Mesenchymal stem cell (in vitro differentiated cells and primary cell): ENCODE results near the gene KPNB1.

Experiments
- DNase-seq: peaks from one replicate; pipeline ENCODE4 v3.0.0-alpha.2; 2013
- H2AFZ ChIP-seq: one replicate; pipeline ENCODE4 v1.6.1; 2013; ENCODE audit warnings: low read depth, mild to moderate bottlenecking, control low read depth, inconsistent platforms, low read length, moderate library complexity
- H2AK5ac ChIP-seq: 2 replicates; pipeline ENCODE4 v1.6.1; 2013; ENCODE audit warnings: low read length, moderate library complexity, mild to moderate bottlenecking, inconsistent platforms; ENCODE audit not compliant: severe bottlenecking
- H2BK120ac ChIP-seq: one replicate; pipeline ENCODE4 v1.6.1; 2013; ENCODE audit warnings: low read depth, mild to moderate bottlenecking, inconsistent platforms, low read length, moderate library complexity
- H2BK12ac ChIP-seq, 2 experiments: one replicate each; pipeline ENCODE4 v1.6.1; 2013; ENCODE audit warnings: inconsistent platforms in 2 of 2, low read length in 2 of 2, mild to moderate bottlenecking in 2 of 2, moderate library complexity in 2 of 2, control low read depth in 1 of 2
- H2BK15ac ChIP-seq: one replicate; pipeline ENCODE4 v1.6.1; 2013; ENCODE audit warnings: mild to moderate bottlenecking, low read depth, inconsistent platforms; ENCODE audit not compliant: poor library complexity, severe bottlenecking
- H2BK5ac ChIP-seq: 2 replicates; pipeline ENCODE4 v1.6.1; 2013; ENCODE audit warnings: low read depth, mild to moderate bottlenecking, low read length, control low read depth, inconsistent platforms; ENCODE audit not compliant: poor library complexity, severe bottlenecking
- H3K14ac ChIP-seq, 2 experiments: one replicate each; pipeline ENCODE4 v1.6.1; 2013; ENCODE audit warnings: inconsistent platforms in 2 of 2, low read length in 2 of 2, control low read depth in 1 of 2, mild to moderate bottlenecking in 1 of 2, moderate library complexity in 1 of 2
- H3K18ac ChIP-seq, 2 experiments: one replicate each; pipeline ENCODE4 v1.6.1; 2013; ENCODE audit warnings: inconsistent platforms in 2 of 2, low read length in 2 of 2, control low read depth in 1 of 2, low read depth in 1 of 2, mild to moderate bottlenecking in 1 of 2
- H3K23ac ChIP-seq, 2 experiments: one replicate each; pipeline ENCODE4 v1.6.1; 2013; ENCODE audit warnings: inconsistent platforms in 2 of 2, low read length in 2 of 2, mild to moderate bottlenecking in 2 of 2, moderate library complexity in 2 of 2, control low read depth in 1 of 2
- H3K27ac ChIP-seq: 2 replicates; pipeline ENCODE4 v1.5.1; 2013; ENCODE audit warnings: mild to moderate bottlenecking, moderate library complexity, low read length, control low read depth, inconsistent platforms; ENCODE audit not compliant: poor library complexity, severe bottlenecking
- H3K27me3 ChIP-seq, 2 experiments: 2 replicates each; pipeline versions ENCODE4 v1.6.1 to v1.7.0; 2013; ENCODE audit warnings: low read length in 2 of 2, mild to moderate bottlenecking in 2 of 2, moderate library complexity in 2 of 2, control low read depth in 1 of 2, inconsistent platforms in 1 of 2; ENCODE audit not compliant: control insufficient read depth in 1 of 2, insufficient read depth in 1 of 2
- H3K36me3 ChIP-seq, 2 experiments: 2 replicates each; pipeline versions ENCODE4 v1.6.1 to v1.7.0; 2013; ENCODE audit warnings: low read length in 2 of 2, control low read depth in 1 of 2, inconsistent platforms in 1 of 2, low read depth in 1 of 2, mild to moderate bottlenecking in 1 of 2; ENCODE audit not compliant: insufficient read depth in 2 of 2, control insufficient read depth in 1 of 2
- H3K4ac ChIP-seq, 2 experiments: one replicate each; pipeline ENCODE4 v1.6.1; 2013; ENCODE audit warnings: inconsistent platforms in 2 of 2, low read length in 2 of 2, mild to moderate bottlenecking in 2 of 2, moderate library complexity in 2 of 2, control low read depth in 1 of 2, low read depth in 1 of 2
- H3K4me1 ChIP-seq: 2 replicates; pipeline ENCODE4 v1.6.1; 2013; ENCODE audit warnings: low read depth, low read length, control low read depth; ENCODE audit not compliant: control insufficient read depth, insufficient read depth
- H3K4me2 ChIP-seq: 2 replicates; pipeline ENCODE4 v1.6.1; 2013; ENCODE audit warnings: low read length, mild to moderate bottlenecking, inconsistent platforms; ENCODE audit not compliant: poor library complexity, severe bottlenecking
- H3K4me3 ChIP-seq, 2 experiments: 2 replicates each; pipeline versions ENCODE4 v1.5.1 to v1.7.0; 2013; ENCODE audit warnings: low read length in 2 of 2, mild to moderate bottlenecking in 2 of 2, control low read depth in 1 of 2, low read depth in 1 of 2; ENCODE audit not compliant: insufficient read depth in 1 of 2
- H3K79me1 ChIP-seq: replicated peaks from 2 replicates; pipeline ENCODE4 v1.6.1; 2013; ENCODE audit warnings: mild to moderate bottlenecking, control low read depth, low read length, inconsistent platforms; ENCODE audit not compliant: poor library complexity, severe bottlenecking
- H3K9ac ChIP-seq: 2 replicates; pipeline ENCODE4 v1.7.0; 2013; ENCODE audit warnings: mild to moderate bottlenecking, low read length, moderate library complexity
- H3K9me3 ChIP-seq: 2 replicates; pipeline ENCODE4 v1.7.0; 2013; ENCODE audit warnings: mild to moderate bottlenecking, low read length; ENCODE audit not compliant: control insufficient read depth
- H4K8ac ChIP-seq: one replicate; pipeline ENCODE4 v1.6.1; 2013; ENCODE audit warnings: inconsistent platforms, mild to moderate bottlenecking, low read length, moderate library complexity
- H4K91ac ChIP-seq: one replicate; pipeline ENCODE4 v1.6.1; 2013; ENCODE audit warnings: mild to moderate bottlenecking, low read length, inconsistent platforms
- WGBS: methylation state at CpG from one replicate; pipeline ENCODE4 v1.1.7; 2013; ENCODE audit warnings: mixed read lengths; 5-methylcytosine and 5-hydroxymethylcytosine counted together

The KPNB1 gene

DNA sequence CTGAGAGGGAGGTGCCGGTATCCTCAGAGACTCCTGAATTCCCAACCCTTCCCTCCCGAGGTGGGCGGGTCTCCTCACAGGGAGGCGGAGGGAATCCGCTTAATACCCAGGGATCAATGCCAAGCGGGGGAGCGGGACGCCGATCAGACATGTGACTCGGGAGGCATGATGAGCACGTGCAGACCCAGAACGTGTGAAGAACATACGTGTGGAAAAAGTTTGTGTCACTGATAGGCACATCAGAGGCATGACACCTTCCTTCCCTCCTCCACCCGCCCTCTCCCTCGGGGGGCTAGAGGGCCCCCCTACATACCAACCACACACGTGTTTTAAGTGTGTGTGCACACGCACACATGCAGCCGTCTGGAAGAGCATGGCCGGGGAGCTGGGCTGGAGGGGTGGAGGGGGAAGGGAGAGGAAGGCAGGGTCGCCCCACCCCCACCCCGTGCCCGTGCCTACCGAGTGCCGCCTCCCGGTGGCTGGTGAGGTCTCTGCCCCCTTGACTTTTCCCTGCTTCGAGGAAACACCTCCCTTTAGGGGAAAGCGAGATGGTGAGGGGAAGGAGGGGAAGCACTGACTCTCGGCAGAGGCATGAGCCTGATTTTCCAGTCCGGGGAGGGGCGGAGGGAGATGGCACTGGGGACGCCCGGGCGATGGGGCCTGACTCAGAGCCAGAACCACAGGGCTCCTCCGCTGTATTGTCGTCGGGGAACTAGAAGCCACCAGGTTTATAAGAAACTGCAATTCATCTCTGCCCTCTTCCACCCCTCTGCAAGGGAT is 71.2 kb downstream of the KPNB1 start:
- peak; percentile 65 for DNase-seq
- Histone ChIP-seq H2BK120ac (no peak overlapping the region), H4K91ac (no peak overlapping the region), H2BK15ac (no peak overlapping the region), H2BK12ac (no peak overlapping the region), H3K4me1 (peaks cover 42% of the 10 kb centered on the region), H3K36me3 (no peaks in the 10 kb centered on the region), H3K27me3 (peaks cover 52 to 88% of the 10 kb centered on the region in 2 experiments), H3K4ac (no peak overlapping the region), H3K14ac (peak overlapping the region in 1 of 2 experiments; percentile 11), H3K79me1 (no peaks in the 10 kb centered on the region), H3K9me3 (no peaks in the 10 kb centered on the region), H2AFZ (no peak overlapping the region), H3K27ac (no peak overlapping the region), H2AK5ac (no peak overlapping the region), H3K23ac (no peak overlapping the region), H3K4me2 (no peak overlapping the region), H4K8ac (no peak overlapping the region), H3K4me3 (no peak overlapping the region), H3K9ac (no peak overlapping the region), H2BK5ac (no peak overlapping the region), H3K18ac (no peak overlapping the region)
- WGBS, result 26% methylated on average over 27 of the region's 36 CpGs

DNA sequence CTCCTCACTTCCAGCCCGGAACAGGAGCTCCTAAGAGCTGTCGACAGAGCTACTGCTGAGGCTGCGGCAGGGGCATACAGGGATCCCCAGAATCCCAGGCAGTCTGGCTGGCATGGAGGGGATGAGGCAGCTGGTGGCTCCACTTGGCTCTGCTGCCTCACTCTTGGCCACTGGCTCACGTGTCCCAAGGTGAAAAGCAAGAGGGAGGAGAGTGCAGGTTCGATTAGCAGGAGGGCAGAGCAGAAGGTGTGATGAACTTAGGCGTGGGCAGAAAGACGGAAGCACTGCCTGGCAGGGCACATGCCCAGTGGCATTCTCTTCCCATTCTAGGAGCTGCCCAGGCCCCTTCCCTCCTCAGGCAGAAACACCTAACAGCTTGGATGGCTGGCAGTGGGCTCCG is 72.0 kb downstream of the KPNB1 start:
- no peak overlapping the region for H4K8ac ChIP-seq
- peak overlapping the region in 1 of 2 experiments; percentile 37 for H2BK12ac ChIP-seq
- no peak overlapping the region for H2BK15ac ChIP-seq
- WGBS, result 82% methylated on average over 8 of the region's 8 CpGs
- peaks cover 52 to 89% of the 10 kb centered on the region in 2 experiments for H3K27me3 ChIP-seq
- H3K4me3 ChIP-seq, result no peak overlapping the region
- H2AK5ac ChIP-seq, result no peak overlapping the region
- no peak for DNase-seq
- no peak overlapping the region for H3K9ac ChIP-seq
- no peak overlapping the region for H3K14ac ChIP-seq
- H2BK5ac ChIP-seq, result no peak overlapping the region
- no peak overlapping the region for H3K18ac ChIP-seq
- no peak overlapping the region for H3K23ac ChIP-seq
- peaks cover 42% of the 10 kb centered on the region for H3K4me1 ChIP-seq
- H4K91ac ChIP-seq, result no peak overlapping the region
- H3K9me3 ChIP-seq, result no peaks in the 10 kb centered on the region
- no peaks in the 10 kb centered on the region for H3K36me3 ChIP-seq
- H2BK120ac ChIP-seq, result no peak overlapping the region
- H3K79me1 ChIP-seq, result no peaks in the 10 kb centered on the region
- no peak overlapping the region for H3K4ac ChIP-seq
- H2AFZ ChIP-seq, result no peak overlapping the region
- H3K4me2 ChIP-seq, result no peak overlapping the region
- no peak overlapping the region for H3K27ac ChIP-seq

DNA sequence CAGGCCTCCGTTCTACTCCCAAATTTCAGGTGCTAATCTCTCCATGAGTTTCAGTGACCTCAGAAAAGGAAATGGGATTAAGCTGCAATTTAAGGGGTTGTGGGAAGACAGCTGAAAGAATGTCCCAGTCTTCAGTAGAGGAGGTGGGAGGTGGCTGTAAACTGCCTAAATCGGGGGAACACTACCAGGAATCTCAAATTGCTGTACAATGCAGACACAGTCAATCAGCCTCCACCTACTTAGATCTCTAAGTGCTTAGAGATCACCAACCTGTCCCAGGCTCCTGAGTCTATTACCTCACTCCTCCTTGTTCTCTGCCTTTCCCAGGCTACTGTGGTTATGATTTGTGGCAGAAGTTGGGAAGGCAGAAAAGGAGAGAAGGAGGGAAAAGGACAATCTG is 75.0 kb downstream of the KPNB1 start:
- no peak overlapping the region for H3K9ac ChIP-seq
- H2BK120ac ChIP-seq, result no peak overlapping the region
- no peak overlapping the region for H3K18ac ChIP-seq
- no peak overlapping the region for H2AFZ ChIP-seq
- peaks cover 77 to 84% of the 10 kb centered on the region in 2 experiments for H3K27me3 ChIP-seq
- peaks cover 20% of the 10 kb centered on the region for H3K4me1 ChIP-seq
- H3K27ac ChIP-seq, result no peak overlapping the region
- no peak overlapping the region for H3K23ac ChIP-seq
- H3K79me1 ChIP-seq, result no peaks in the 10 kb centered on the region
- no peak overlapping the region for H4K91ac ChIP-seq
- no peak overlapping the region for H3K4me2 ChIP-seq
- no peak overlapping the region for H2BK15ac ChIP-seq
- no peak for DNase-seq
- no peaks in the 10 kb centered on the region for H3K36me3 ChIP-seq
- H3K4ac ChIP-seq, result no peak overlapping the region
- H3K14ac ChIP-seq, result no peak overlapping the region
- no peak overlapping the region for H2BK5ac ChIP-seq
- no peak overlapping the region for H2BK12ac ChIP-seq
- 50% methylated on average over 2 of the region's 2 CpGs for WGBS
- no peak overlapping the region for H3K4me3 ChIP-seq
- H4K8ac ChIP-seq, result no peak overlapping the region
- no peaks in the 10 kb centered on the region for H3K9me3 ChIP-seq
- no peak overlapping the region for H2AK5ac ChIP-seq

DNA sequence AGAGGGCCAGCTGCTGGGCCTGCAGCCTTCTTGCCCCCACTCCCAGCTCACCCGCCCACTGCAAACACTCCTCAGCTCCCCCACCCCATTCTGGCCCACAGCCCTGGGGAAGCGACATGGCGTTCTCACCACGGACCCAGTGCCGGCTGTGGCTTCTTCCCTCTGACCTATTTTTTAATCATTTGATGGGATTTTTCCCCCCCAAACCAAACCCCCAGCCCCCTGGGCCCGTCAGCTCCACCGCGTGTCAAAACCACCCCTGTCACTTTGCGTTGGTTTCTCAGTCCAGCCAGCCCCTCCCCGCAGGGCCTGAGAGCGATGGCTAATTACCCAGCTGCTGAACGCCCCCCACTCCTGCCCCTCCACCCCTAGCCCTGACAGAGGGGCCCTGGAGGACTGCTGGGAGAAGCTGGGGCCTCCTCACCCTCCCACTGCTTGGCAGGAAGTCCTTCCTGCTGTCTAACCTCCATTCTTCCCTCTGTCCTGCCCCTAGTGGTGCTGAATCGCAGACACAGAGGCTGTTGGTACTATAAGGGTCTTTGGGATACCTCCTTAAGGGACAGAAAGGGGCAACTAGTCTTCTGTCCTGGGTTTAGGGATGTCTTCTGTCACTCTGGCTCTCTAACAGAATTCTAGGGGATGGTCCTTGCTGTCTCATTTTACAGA is 75.9 kb downstream of the KPNB1 start:
- Histone ChIP-seq H3K9ac (no peak overlapping the region), H2BK5ac (no peak overlapping the region), H3K14ac (no peak overlapping the region), H3K27me3 (peaks cover 83 to 84% of the 10 kb centered on the region in 2 experiments), H3K79me1 (no peaks in the 10 kb centered on the region), H3K4me3 (no peak overlapping the region), H4K8ac (no peak overlapping the region), H3K4ac (no peak overlapping the region), H3K36me3 (no peaks in the 10 kb centered on the region), H3K23ac (no peak overlapping the region), H2BK15ac (no peak overlapping the region), H3K18ac (no peak overlapping the region), H2BK12ac (no peak overlapping the region), H3K4me2 (no peak overlapping the region), H2BK120ac (no peak overlapping the region), H3K9me3 (no peaks in the 10 kb centered on the region), H3K27ac (no peak overlapping the region), H2AK5ac (no peak overlapping the region), H3K4me1 (peaks cover 11% of the 10 kb centered on the region), H4K91ac (no peak overlapping the region), H2AFZ (no peak overlapping the region)
- WGBS, result 74% methylated on average over 13 of the region's 13 CpGs
- DNase-seq, result no peak
